Liver (tissue), 3 donors: ENCODE data around the gene TBCB.

Experiments
- CTCF ChIP-seq: fragments of 150-350 bp; IDR thresholded peaks from 2 replicates; pipeline ENCODE4 v1.5.1; 2017; ENCODE audit warnings: improper control_type of control experiment, low read depth, low read length; ENCODE audit not compliant: missing input control
- TAF1 ChIP-seq: conservative IDR thresholded peaks from 2 replicates; pipeline ENCODE4 v1.6.1; 2016; ENCODE audit warnings: antibody characterized with exemption, mild to moderate bottlenecking
- donor health status: healthy.
- donor health status: healthy.

DNA sequence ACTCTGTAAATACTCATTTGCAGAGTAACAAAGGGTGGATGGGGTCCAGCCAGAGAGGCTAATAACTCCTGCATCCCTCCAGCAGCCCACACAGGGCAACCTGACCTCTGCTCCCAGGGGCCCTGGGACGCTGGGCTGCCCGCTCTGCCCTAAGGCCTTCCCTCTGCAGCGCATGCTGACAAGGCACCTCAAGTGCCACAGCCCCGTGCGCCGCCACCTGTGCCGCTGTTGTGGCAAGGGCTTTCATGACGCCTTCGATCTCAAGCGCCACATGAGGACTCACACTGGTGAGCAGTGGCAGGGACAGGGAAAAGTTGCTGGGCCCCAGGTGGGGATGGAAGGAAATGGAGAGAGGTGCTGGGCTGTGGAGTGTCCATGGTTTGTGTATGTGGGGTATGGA, 2.6 kb upstream of the TBCB start:
- TF ChIP-seq CTCF = no peak
- no peak for TF ChIP-seq TAF1
